GM18511 (cell line): ENCODE results near the gene SLC7A7.
A peak's percentile ranks its signal among the peaks of the same experiment; 100 is the strongest.
"Not testable (repeated sequence)": the region's sequence is repeated elsewhere in the genome, so short reads cannot be mapped to it uniquely, and the experiment has no call there.

Experiments
- ATAC-seq: cut with Tn5 transposase; IDR thresholded peaks from one replicate; pipeline ENCODE4 v1.9.1; 2021; ENCODE audit warnings: mild to moderate bottlenecking, moderate library complexity; ENCODE audit not compliant: unreplicated experiment

The SLC7A7 gene

DNA sequence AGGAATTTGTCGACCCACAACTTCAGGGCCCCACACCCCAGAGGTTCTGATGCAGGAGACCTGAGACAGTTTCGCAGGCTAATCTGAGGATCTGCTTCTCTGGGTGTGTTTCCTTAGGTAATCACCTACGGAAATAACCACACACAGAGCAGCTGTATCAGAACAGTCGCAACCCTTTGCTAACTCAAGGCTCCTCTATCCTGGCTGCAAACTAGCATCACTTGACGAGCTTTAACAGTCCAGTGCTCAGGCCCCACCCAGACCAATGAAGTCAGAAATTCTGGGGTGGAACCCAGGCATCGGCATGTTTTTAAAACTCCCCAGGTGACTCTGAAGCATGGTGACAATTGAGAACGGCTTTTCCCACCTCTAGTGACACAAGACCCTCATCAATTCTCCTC is 20.7 kb downstream of the SLC7A7 start:
- ATAC-seq, result peak; percentile 61

GRCh38 chr14:22793976-22794375 is 21.3 kb downstream of the SLC7A7 start:
- ATAC-seq, result no peak

GRCh38 chr14:22793550-22793949 is 21.7 kb downstream of the SLC7A7 start:
- not testable (repeated sequence) for ATAC-seq

DNA sequence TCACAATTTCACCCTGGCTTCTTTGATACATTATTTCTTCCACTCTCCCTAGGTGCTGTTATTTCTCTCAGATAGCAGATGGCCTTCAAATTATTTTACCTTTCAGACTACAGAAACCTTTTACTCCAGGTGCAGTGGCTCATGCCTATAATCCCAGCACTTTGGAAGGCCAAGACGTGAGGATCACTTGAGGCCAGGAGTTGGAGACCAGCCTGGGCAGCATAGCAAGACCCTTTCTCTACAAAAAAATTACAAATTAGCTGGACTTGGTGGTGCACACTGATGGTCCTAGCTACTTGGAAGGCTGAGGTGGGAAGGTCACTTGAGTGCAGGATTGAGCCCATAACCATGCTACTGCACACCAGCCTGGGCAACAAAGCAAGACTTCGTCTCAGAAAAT is 23.1 kb downstream of the SLC7A7 start:
- ATAC-seq, result no peak

DNA sequence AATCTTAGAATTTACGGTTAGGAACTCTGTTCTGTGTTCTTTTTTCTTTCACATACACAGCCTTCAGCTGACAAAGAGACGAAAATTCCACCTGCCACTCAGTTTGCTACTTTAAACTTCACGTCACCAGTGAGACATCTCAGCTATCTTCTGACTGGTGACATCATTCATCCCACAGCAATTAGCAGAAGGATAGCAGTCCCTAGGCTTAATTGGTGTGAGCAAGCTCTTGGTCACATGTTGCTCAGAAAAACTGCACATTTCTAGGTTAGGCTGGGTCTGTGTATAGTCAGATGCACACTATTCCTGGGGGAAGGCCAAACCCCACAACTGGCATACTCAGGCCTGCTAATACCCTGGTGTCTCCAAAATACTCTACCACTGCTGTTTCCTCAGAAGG is 23.9 kb downstream of the SLC7A7 start:
- no peak for ATAC-seq

- no peak for ATAC-seq
Measured at GRCh38 chr14:22786685-22787084, 28.6 kb downstream of the SLC7A7 start.

DNA sequence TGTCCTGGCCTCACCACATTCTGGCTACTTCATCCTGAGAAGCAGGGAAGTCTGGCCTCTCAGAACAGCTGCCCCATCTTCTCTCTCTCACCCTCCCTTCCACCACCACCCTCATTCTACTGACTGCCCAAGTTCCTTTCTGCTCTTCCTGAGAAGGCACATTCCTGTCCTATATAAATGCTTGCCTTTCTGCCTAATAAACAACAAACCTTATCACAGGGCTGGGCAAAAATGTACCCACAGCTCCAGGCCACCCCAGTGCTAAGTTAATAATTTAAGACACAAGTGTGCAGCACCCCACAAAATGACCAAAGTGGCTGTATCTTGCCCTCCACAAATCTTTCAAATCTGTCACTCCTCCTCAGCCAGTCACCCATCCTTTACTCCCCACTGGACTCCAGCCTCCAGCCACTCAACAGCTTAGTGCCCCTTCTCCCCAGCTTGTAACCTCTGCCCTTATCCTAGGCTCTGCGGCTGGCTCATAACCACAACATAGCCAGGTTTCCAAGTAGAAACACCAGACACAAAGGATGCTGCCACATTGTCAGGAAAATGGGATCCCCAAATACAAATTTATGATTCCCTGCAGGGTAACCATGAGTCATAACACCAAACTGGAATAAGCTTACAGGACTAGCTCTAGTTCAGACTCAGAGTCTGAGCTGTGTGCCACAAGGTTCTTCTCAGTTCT is 33.8 kb downstream of the SLC7A7 start:
- ATAC-seq, result no peak

DNA sequence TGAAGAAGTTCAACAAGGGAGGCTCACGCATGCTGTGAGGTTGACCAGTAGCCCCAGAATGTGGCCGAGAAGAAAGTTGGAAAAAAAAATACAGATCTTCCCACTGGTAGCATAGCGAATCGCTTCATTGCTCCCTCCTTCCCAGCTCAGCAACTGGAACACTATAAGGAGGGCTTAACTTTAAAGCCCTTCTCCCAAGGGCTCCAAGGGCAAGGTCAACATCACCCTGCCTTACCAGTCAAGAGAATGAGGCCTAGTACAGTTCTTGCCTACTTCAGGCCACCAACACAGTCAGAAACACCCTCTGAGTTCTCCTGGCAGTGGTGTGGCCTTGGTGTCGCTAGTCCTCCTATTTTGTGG is 34.3 kb downstream of the SLC7A7 start:
- ATAC-seq, result no peak

DNA sequence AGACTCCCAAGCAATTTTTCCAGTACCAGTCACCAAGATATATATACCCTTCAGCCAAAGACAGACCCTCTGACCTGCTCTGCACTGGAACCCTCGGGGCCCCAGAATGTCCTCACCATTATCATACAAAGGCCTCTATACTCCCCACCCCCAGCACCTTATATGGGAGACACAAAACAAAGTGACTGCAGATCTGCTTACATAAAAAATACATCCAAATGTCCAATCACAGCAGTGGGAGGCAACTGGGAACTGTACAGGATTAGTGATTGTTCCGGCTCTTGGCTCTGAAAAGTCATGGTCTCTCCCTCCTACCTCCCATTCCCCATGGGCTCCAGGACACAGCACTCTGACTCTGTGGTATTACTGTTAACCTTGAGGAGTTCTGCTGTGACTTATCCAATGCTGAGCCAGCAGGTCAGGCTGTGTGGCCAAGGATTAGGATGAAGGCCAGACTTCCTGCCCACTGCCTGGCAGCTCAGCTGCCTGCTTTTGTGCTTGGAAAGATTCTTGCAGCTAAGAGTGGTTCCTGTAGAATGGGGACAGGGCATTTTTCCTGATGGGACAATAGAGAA is 35.0 kb downstream of the SLC7A7 start:
- ATAC-seq, result no peak

DNA sequence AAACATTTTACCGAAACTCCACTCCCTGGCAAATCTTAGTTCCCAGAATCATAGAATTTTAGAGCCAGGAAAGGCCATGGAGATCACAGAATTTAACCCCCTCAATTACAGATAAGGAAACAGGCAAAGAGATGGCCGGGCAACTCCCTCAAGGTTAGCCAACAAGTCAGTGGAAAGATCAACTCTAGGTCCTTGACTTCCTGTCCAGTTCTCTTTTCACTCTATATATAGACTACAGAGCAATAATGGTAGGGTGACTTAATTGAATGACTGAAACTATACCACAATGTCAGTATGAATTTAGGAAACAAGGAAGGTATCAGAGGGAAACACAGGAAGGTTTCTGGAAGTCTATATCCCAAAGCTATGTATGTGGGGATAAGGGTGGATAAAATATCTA is 37.2 kb downstream of the SLC7A7 start:
- ATAC-seq, result no peak

DNA sequence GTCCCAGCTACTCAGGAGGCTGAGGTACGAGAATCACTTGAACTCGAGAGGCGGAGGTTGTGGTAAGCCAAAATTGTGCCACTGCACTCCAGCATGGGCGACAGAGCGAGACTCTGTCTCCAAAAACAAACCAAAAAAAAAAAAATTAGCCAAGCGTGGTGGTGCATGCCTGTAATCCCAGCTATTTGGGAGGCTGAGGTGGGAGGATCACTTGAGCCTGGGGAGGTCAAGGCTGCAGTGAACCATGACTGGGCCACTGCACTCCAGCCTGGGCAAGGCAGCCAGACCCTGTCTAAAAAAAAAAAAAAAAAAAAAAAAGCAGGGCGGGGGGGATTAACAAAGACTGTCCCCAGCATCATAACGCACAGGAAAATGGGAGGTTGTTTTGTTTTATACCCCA is 38.4 kb downstream of the SLC7A7 start:
- not testable (repeated sequence) for ATAC-seq

DNA sequence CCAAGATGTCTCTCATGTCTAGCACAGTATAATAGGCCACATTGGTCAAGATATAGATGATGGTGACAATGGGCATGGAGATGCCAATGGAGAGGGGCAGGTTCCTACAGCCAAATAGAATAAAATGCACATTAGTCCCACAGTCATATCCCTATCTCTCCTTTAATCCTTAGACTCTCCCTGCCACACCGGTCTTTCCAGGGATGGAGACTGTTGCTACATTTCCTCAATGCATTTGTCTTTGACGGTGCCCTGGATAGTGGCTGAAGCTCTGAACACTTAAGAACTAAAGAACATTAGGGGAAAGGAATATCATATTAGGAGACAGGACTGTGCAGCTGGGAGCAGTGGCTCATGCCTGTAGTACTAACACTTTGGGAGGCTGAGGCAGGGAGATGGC is 39.0 kb downstream of the SLC7A7 start:
- no peak for ATAC-seq

DNA sequence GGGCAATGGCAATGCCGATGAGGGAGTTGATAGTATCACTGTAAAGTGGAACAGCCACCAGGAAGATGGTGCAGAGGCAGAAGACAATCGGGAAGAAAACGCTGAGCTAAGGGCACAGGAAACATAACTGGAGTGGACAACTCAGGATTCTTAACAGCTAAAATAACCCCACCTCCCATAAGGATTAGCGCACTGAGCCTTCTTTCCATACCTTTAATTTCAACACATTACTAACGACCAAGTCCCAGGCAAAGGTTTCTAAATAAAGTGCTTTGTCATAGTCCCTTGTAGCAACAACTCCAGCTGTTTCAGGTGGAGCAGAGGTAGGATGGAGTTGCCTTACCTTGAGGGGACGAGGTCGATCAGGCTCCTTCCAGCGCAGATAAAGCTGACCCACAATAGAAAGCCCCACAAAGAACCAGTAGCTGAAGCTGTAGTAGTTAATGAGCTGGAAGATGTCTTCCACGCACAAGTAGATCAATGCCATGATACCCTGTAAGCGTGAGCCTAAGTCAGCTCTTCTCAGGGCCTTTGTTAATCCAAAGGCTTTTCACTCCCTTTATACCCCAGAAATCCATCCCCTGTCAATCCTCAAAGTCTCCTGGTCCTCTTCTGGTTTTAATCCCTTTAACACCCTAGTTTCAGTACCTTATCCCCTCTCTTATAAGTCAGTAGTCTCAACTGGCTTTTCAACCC is 41.1 kb downstream of the SLC7A7 start:
- no peak for ATAC-seq

- no peak for ATAC-seq
Measured at GRCh38 chr14:22773162-22774010, 41.8 kb downstream of the SLC7A7 start.

DNA sequence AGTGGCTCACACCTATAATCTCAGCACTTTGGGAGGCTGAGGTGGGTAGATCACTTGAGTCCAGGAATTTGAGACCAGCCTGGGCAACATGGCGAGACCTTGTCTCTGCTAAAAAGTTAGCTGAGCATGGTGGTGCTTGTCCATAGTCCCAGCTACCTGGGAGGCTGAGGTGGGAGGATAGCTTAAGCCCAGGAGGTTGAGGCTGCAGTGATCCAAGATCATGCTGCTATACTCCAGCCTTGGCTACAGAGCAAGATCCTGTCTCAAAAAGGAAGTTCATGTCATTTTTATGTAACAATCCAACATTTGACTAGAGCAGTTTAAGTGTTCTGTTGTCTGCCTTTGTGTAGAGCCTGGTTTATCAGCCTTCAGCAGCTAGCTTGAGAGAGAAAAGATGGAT is 42.5 kb downstream of the SLC7A7 start:
- ATAC-seq, result no peak

- ATAC-seq, result no peak
Measured at GRCh38 chr14:22770481-22771187, 44.6 kb downstream of the SLC7A7 start.

GRCh38 chr14:22769369-22769768 is 45.9 kb downstream of the SLC7A7 start:
- ATAC-seq, result no peak

DNA sequence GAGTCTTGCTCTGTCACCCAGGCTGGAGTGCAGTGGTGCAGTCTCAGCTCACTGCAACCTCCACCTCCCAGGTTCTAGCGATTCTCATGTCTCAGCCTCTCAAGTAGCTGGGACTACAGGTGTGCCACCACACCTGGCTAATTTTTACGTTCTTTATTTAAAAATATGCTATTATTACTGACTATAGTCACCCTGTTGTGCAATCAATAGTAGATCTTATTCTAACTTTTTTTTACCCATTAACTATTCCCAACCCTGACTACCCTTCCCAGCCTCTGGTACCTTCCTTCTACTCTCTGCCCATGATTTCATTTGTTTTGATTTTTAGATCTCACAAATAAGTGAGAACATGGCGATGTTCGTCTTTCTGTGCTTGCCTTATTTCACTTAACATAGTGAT is 46.3 kb downstream of the SLC7A7 start:
- no peak for ATAC-seq

- ATAC-seq, result no peak
Measured at GRCh38 chr14:22767323-22767589, 48.0 kb downstream of the SLC7A7 start.

- peak; percentile 76 for ATAC-seq
Measured at GRCh38 chr14:22766457-22767322, 48.5 kb downstream of the SLC7A7 start, which contains the start of gene OXA1L. TSS of gene OXA1L (plus strand) at chr14:22766688. CDS start at chr14:22766702, 14 bp downstream.
